HG03558 (cell line): ENCODE measurements around the gene METRNL.
"Not testable (repeated sequence)": the region's sequence is repeated elsewhere in the genome, so short reads cannot be mapped to it uniquely, and the experiment has no call there.

Experiments used
- ATAC-seq: cut with Tn5 transposase; IDR thresholded peaks from one replicate; pipeline ENCODE4 v1.9.1; 2021; ENCODE audit warnings: moderate number of reproducible peaks; ENCODE audit not compliant: unreplicated experiment; ENCODE audit errors: extremely low read depth

The METRNL gene

DNA sequence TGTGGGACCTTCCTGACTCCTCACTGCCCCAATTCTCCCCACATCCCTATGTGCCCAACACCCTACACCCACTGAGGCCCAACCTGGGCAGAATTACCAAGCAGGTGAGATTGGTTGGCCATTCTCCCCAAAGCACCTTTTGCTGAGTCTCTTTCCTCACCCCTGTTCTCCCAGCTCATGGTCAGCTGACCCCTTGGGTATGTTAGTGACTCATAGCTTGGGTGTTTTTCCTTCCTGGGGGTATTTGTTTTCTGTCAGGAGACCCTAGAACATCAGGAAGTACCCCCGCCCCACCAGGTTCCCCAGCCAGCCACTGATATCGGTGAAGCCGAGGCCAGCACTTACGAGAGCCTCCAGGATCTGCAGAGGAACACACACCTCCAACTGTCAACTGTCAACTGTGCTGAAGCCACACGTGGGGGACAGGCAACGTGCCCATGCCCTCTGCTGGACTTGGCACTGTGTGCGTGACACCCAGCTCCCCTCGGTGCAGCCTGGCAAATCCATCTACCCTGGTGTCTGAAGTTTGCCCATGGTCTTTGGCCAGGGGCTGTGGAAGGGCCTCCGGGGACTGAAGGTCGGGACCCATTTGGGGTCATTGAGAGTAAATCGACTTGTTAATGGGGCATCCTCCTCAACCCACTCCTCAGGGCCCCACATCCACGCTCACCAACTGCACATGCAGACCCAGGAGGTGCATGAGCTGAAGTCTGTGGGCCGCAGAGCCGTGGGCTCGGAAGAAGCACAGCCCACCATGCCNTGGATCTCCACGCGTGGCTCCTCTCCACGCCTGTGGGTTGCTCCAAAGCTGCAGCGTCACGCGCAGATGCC lies 53.1 kb downstream of the METRNL start:
- ATAC-seq, result no peak

DNA sequence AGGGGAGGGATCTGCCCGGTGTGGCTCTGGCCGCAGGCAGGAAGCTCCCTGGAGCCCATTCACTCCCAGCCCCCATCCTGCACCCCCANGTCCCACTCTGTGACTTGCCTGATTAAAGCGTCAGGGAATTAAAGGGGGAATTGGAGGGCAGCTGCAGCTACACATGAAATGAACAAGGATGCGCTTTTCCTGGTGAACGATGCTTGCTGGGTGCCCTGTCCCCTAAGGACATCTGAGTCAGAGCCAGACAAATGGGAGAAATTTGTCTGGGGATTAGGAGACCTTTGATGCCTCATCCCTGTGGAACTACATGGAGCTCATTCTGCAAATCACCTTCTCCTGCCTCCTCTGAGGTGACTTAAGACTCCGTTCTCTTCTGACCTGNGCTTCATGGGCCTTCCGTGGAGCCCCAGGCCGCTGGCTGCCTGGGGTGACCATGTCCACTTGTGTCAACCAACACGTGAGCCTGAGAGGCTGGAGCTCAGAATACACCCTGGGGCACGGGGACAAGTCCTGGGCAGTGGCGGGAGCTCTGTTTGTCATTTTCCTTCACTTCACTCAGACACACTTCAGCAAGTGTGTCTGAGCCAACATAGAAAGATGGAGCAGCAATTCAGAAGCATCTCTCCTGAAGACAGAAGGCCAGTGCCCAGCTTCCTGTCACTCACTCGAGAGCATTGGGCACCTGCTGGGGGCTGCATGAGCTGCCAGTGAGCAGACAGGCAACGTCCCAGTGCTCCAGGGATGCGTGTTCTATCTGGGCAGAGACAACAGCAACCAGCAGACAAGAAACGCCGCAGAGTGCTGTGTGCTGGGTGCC lies 54.1 kb downstream of the METRNL start:
- ATAC-seq, result no peak

DNA sequence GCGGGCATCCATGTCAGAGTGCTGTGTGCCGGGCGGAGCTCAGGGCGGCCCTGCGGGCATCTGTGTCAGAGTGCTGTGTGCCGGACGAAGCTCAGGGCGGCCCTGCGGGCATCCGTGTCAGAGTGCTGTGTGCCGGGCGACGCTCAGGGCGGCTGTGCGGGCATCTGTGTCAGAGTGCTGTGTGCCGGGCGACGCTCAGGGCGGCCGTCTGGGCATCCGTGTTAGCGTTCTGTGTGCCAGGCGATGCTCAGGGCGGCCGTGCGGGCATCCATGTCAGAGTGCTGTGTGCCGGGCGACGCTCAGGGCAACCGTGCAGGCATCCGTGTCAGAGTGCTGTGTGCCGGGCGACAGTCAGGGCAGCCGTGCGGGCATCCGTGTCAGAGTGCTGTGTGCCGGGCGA lies 55.0 kb downstream of the METRNL start:
- ATAC-seq, result not testable (repeated sequence)

DNA sequence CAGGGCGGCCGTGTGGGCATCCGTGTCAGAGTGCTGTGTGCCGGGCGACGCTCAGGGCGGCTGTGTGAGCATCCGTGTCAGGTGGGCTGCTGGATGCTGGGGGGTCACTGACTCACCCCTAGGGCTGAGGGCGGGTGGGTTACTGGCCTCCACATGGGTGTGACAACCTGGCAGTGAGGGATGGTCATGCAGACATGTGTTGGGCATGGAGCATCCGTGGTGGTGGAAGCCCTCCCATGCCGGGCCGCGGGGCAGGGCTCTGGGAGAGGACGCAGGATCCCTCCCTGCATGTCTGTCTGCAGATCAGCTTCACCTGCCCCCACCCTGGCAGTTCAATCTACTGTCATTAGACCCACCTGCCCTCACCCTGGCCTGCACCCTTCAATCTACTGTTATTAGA lies 56.3 kb downstream of the METRNL start:
- no peak for ATAC-seq

DNA sequence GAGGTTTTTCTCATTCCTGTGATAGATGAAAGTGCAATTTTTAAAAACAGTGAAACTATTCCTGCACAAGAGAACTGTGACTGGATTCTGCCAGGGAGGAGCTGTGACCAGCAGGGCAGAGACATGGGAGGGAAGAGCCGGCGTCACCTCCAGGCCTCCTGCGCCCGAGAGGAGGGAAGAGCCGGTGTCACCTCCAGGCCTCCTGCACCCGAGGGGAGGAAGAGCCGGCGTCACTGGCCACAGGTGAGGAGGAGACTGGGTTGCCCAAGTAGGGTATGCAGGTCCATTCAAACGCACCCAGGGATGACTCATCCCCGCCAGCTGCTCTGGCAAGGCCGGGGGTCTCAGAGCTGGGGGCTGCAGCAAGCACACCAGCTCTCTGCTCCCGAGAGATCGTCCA lies 56.7 kb downstream of the METRNL start:
- no peak for ATAC-seq

DNA sequence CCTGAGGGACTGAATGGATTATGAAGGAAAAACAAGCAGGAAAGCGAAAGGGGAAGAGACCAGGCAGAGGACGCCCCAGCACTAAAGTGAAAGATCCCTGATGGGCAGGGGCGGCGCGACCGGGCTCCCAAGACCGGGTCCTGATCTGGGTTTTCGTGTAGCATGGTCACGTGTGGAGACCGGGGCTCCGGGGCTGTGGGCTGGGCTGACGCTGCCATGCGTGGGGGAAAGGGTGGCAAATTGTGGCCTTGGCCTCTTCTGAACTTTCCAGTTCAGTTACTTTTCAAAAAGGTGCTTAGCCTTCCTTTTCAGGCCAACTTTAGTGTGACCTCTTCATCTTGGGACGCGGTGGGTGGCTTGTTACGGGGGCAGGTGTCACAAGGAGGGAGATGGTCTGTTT lies 57.5 kb downstream of the METRNL start:
- no peak for ATAC-seq

DNA sequence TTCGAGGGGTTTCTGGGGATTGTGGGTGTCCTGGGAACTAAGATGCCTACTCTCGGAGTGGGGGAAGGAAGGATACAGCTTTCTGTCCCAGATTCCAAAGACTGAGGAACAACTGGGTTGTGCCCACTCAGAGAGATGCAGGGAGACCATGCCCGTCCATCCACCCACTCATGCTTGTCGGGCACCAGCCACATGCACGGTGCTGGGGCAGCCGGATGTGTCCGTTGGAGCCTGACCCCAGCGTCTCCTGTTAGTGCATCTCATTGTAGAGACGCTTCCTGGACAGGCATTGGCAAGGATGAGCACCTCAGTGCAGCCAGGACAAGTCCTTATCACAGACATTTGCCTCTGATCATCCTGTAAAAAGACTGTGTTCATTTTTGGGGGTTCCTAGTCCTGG lies 58.1 kb downstream of the METRNL start:
- ATAC-seq, result no peak

DNA sequence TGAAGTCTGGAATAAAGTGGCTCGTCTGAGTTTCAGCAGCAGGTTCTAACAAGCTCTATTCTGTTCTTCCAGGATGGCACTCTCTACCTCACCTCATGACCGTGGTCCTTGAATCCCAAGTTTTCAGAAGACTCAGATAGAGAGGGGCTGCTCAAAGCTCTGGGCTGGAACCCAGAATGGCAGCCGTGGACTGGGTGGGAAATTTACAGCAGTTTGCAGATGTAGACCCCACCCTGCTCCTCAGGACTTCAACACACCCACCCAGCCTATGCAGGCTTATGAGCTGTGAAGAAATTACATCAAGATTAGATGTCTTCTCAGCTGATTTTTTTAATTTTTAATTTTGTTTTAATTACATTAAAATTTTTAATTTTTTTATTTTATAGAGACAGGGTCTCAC lies 59.4 kb downstream of the METRNL start:
- no peak for ATAC-seq

DNA sequence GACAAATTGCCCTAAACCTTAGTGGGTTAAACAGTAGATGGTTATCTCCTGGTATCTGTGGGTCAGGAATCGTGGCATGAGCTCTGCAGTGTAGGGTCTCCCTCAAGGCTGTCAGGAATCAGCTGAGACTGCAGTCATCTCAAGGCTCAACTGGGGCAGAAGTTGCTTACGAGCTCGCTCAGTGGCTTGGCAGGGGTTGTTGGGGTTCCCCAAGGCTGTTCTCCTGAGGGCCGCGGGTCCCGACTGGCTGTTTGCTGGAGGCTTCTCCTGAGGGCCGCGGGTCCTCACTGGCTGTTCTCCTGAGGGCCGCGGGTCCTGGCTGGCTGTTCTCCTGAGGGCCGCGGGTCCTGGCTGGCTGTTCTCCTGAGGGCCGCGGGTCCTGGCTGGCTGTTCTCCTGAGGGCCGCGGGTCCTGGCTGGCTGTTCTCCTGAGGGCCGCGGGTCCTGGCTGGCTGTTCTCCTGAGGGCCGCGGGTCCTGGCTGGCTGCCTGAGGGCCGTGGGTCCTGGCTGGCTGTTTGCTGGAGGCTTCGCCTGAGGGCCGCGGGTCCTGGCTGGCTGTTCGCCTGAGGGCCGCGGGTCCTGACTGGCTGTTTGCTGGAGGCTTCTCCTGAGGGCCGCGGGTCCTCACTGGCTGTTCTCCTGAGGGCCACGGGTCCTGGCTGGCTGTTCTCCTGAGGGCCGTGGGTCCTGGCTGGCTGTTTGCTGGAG lies 60.3 kb downstream of the METRNL start:
- ATAC-seq, result not testable (repeated sequence)

DNA sequence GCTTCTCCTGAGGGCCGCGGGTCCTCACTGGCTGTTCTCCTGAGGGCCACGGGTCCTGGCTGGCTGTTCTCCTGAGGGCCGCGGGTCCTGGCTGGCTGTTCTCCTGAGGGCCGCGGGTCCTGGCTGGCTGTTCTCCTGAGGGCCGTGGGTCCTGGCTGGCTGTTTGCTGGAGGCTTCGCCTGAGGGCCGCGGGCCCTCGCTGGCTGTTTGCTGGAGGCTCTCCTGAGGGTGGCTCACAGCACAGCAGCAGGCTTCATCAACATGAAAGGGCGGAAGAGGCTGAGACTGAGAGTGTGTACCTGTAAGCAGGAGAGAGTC lies 60.8 kb downstream of the METRNL start:
- ATAC-seq, result not testable (repeated sequence)

DNA sequence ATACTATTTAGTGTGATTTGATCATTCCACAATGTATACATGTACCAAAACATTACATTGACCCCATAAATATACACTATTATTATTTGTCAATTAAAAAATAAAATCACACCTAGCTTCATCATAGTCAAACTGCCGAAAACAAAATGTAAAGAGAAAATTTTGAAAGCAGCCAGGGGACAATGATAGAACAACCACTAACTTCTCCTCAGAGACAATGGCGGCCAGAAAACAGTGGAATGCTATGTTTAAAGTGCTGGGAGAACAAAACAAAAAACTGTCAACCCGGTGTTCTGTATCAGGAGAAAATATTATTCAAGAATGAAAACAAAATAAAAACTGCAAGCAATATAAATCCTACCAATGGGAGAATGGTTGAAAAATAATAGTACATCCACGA lies 63.2 kb downstream of the METRNL start:
- no peak for ATAC-seq

DNA sequence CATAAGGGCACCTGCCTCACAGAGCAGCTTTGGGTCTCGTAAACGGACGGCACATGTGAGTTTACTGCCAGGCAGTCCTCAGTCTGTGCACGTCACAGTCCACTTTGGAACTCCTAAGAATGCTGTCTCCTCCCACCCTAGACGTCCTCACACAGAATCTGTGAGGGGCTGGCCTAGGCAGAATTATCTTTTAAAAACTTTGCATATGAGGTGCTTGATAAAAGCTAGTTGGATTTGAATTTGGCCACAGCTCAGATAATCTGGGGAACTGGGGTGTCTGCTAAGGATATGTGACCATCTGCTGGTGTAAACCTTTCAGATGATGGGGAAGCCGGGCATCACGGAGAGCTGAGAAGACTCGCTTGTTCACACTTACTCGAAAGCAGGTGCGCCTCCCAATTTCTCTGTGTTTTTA lies 64.4 kb downstream of the METRNL start:
- ATAC-seq, result no peak
